ENCODE measurements around the gene DIRAS3. TPM values are rescaled to one million over a fixed set of nuclear protein-coding genes. Genes with fewer than 3 reads are reported as not detected.

The DIRAS3 gene
- polyA plus RNA-seq, 1 donor from 2014 or later = 8.0 TPM

- Histone ChIP-seq H3K27me3 (ENCODE audit: insufficient read depth, low read depth, low read length) (no peaks in the 10 kb centered on the region), H3F3A (ENCODE audit: insufficient read depth, low read length, poor library complexity, severe bottlenecking) (no peaks in the 10 kb centered on the region), H3K9ac (ENCODE audit: low read length) (no peak overlapping the region), H3K9me3 (ENCODE audit: low read length) (no peaks in the 10 kb centered on the region), H3K4me2 (ENCODE audit: low read length) (no peak overlapping the region), H3K27ac (ENCODE audit: low read length) (no peak overlapping the region), H2AFZ (ENCODE audit: low read depth, low read length) (no peak overlapping the region), H3K9me2 (ENCODE audit: insufficient read depth, low read length) (no peaks in the 10 kb centered on the region), H3K79me2 (replicated peaks; ENCODE audit: insufficient read depth, low read length) (no peaks in the 10 kb centered on the region), H3K4me3 (ENCODE audit: low read length) (no peak overlapping the region), H3K36me3 (ENCODE audit: insufficient read depth, low read length) (no peaks in the 10 kb centered on the region), H4K20me1 (ENCODE audit: insufficient read depth) (no peaks in the 10 kb centered on the region)
- TF ChIP-seq SMC3 (conservative IDR thresholded peaks at IDR 0.05; ENCODE audit: poor library complexity) = no peak
Observed at GRCh38 chr1:68029444-68029843, 21.0 kb downstream of the DIRAS3 start.

GRCh38 chr1:68028566-68028965 lies 21.9 kb downstream of the DIRAS3 start:
- no peaks in the 10 kb centered on the region for H3K27me3 ChIP-seq (ENCODE audit: insufficient read depth, low read depth, low read length)
- H3K9me2 ChIP-seq (ENCODE audit: insufficient read depth, low read length) = no peaks in the 10 kb centered on the region
- H3F3A ChIP-seq (ENCODE audit: insufficient read depth, low read length, poor library complexity, severe bottlenecking) = no peaks in the 10 kb centered on the region
- H3K4me2 ChIP-seq (ENCODE audit: low read length) = no peak overlapping the region
- H4K20me1 ChIP-seq (ENCODE audit: insufficient read depth) = no peaks in the 10 kb centered on the region
- no peak overlapping the region for H3K9ac ChIP-seq (ENCODE audit: low read length)
- no peaks in the 10 kb centered on the region for H3K36me3 ChIP-seq (ENCODE audit: insufficient read depth, low read length)
- H3K79me2 ChIP-seq (replicated peaks; ENCODE audit: insufficient read depth, low read length) = no peaks in the 10 kb centered on the region
- H2AFZ ChIP-seq (ENCODE audit: low read depth, low read length) = no peak overlapping the region
- no peak overlapping the region for H3K4me3 ChIP-seq (ENCODE audit: low read length)
- H3K27ac ChIP-seq (ENCODE audit: low read length) = no peak overlapping the region
- no peaks in the 10 kb centered on the region for H3K9me3 ChIP-seq (ENCODE audit: low read length)
- no peak for TF ChIP-seq RAD21 (conservative IDR thresholded peaks at IDR 0.05)
- no peak for TF ChIP-seq MXI1 (conservative IDR thresholded peaks at IDR 0.05; ENCODE audit: poor library complexity, severe bottlenecking)
- TF ChIP-seq EP300 (conservative IDR thresholded peaks at IDR 0.05; ENCODE audit: poor library complexity, severe bottlenecking) = no peak
- TF ChIP-seq POLR2AphosphoS5 (IDR thresholded peaks at IDR 0.05) = no peak
- TF ChIP-seq REST (IDR thresholded peaks at IDR 0.05; ENCODE audit: borderline replicate concordance) = no peak
- no peak for TF ChIP-seq EZH2 (IDR thresholded peaks at IDR 0.05; ENCODE audit: borderline replicate concordance, insufficient read depth, low read length, poor library complexity, severe bottlenecking)
- no peak for TF ChIP-seq TAF1 (IDR thresholded peaks at IDR 0.05; ENCODE audit: low read depth)
- TF ChIP-seq SMC3 (conservative IDR thresholded peaks at IDR 0.05; ENCODE audit: poor library complexity) = no peak
- TF ChIP-seq, protein P1, sequence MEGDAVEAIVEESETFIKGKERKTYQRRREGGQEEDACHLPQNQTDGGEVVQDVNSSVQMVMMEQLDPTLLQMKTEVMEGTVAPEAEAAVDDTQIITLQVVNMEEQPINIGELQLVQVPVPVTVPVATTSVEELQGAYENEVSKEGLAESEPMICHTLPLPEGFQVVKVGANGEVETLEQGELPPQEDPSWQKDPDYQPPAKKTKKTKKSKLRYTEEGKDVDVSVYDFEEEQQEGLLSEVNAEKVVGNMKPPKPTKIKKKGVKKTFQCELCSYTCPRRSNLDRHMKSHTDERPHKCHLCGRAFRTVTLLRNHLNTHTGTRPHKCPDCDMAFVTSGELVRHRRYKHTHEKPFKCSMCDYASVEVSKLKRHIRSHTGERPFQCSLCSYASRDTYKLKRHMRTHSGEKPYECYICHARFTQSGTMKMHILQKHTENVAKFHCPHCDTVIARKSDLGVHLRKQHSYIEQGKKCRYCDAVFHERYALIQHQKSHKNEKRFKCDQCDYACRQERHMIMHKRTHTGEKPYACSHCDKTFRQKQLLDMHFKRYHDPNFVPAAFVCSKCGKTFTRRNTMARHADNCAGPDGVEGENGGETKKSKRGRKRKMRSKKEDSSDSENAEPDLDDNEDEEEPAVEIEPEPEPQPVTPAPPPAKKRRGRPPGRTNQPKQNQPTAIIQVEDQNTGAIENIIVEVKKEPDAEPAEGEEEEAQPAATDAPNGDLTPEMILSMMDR (IDR thresholded peaks at IDR 0.05; ENCODE audit: poor library complexity, severe bottlenecking) = no peak
